ENCODE measurements around the gene MIXL1.

The MIXL1 gene

DNA sequence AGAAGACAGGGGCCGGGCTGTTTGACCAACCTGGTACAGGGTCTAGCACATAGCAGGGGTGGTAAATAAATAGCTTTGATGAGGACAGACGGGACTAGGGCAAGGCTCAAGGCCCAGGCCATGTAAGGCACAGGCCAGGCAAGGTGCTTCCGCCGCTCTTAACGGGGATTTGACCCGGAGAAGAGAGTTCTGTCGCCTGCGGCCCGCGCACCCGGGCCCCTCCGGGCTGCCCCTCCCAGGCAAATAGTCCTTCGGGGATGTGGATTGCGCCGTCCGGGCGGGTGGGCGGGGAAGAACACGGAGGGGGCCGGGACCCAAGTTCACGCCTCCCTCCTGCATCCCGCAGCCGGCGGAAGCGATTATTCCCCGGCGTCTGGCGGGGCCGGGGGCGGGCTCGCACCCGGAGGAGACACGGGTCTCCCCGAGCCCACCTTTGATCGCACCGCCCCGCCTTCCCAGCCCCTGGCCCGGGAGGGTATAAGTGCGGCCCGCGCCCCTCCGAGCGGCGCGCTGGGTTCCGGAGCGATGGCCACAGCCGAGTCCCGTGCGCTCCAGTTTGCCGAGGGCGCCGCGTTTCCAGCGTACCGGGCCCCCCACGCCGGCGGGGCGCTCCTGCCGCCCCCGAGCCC, at the start of gene MIXL1:
Gene MIXL1 (plus strand): TSS at position 508 of the 629 bp plus-strand sequence. CDS start 18 bp downstream, at position 526.
- peak within 1 kb of the TSS; percentile 80 for H3K4me3 ChIP-seq
- H3K27ac ChIP-seq, result no peak within 1 kb of the TSS
- TF ChIP-seq, protein P1, sequence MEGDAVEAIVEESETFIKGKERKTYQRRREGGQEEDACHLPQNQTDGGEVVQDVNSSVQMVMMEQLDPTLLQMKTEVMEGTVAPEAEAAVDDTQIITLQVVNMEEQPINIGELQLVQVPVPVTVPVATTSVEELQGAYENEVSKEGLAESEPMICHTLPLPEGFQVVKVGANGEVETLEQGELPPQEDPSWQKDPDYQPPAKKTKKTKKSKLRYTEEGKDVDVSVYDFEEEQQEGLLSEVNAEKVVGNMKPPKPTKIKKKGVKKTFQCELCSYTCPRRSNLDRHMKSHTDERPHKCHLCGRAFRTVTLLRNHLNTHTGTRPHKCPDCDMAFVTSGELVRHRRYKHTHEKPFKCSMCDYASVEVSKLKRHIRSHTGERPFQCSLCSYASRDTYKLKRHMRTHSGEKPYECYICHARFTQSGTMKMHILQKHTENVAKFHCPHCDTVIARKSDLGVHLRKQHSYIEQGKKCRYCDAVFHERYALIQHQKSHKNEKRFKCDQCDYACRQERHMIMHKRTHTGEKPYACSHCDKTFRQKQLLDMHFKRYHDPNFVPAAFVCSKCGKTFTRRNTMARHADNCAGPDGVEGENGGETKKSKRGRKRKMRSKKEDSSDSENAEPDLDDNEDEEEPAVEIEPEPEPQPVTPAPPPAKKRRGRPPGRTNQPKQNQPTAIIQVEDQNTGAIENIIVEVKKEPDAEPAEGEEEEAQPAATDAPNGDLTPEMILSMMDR (IDR thresholded peaks at IDR 0.05), result no peak
- no peak for DNase-seq (ENCODE audit: low spot score)

DNA sequence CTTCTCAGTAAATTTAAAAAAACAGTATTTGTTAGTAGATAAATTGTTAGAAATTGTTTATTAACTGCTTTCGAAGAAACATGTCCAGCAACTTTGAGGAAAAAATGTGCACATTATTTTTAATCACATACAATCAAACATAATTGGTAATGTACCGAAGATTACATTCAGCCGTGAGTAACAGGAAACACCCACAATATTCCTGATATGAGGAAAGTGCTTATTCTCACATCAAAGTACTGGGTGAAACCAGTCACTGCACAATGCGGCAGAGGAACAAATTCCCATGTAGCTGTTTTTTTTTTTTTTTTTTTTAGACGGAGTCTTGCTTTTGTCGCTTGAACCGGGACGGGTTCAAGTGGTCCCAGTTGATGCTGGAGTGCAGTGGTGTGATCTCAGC, 46.6 kb upstream of the MIXL1 start:
- H3K27ac ChIP-seq, result no peak overlapping the region
- no peak for DNase-seq (ENCODE audit: low spot score)
- TF ChIP-seq, protein P1 (IDR thresholded peaks at IDR 0.05), result no peak

DNA sequence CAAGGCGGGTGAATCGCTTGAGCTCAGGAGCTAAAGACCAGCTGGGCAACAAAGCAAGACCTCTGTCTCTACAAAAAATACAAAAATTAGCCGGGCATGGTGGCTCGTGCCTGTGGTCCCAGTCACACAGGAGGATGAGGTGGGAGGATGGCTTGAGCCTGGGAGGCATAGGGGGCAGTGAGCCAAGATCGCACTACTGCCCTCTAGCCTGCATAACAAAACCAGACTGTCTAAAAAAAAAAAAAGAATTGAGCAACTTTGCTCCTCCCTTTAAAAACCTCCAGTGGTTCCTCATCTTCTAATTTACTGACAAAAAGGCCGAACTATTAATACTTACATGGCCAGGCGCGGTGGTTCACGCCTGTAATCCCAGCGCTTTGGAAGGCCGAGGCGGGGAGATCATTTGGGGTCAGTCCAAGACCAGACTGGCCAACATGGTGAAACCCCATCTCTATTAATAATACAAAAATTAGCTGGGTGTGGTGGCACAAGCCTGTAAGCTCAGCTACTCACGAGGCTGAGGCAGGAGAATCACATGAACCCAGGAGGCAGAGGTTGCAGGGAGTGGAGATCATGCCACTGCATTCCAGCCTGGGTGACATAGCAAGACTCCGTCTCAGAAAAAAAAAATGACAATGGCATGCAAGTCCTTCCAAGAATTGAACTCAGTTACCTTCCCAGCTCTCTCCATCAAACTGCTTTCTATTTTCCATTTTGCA, 41.3 kb upstream of the MIXL1 start:
- TF ChIP-seq, protein P1 (IDR thresholded peaks at IDR 0.05), result no peak
- peak overlapping the region; percentile 14 for H3K4me3 ChIP-seq
- DNase-seq (ENCODE audit: low spot score), result no peak
- peak overlapping the region in 1 of 2 donors; percentile 65 for H3K27ac ChIP-seq

More for the DNA sequence above, 46.6 kb upstream of the MIXL1 start:
- H3K4me3 ChIP-seq, result no peak overlapping the region

DNA sequence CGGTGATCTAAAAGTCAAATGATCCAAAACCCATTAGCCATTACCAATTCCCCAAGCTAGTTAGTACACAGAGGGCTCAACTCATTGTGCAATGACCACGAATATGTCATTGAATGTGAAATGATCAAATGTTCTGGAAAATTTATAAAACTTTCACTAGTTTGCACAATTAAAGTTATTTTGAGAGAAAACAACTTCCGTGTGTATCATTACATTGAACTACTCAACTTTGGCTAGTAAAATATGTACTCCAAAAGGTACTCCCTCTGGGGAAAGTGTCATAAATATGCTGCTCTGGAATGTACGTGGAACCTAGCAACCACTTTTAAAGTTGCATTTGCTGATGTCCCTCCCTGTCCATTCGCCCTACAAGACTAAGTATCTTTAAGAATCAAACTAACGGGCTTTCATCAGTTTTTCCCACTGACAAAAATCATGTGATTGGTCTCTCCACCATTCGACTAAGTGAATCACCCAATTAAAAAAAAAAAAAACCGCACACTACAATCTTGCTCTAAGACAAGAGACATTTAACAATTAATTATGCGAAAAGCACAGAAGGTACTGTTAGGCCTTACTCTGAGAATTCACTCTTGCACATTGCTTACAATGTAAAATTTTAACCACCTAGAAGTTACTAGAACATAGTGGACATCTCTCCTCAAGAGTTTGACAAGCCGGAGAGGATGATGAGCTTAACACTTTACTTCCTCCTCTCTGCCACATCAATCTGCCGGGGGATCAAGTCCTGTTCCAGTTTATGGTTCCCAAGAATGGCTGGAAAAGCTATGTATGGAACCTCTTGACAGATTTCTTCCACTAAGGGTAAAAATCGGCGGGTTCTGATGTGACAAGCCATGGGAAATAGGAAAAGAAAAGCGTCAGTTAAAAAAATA, 38.1 kb upstream of the MIXL1 start:
- TF ChIP-seq, protein P1 (IDR thresholded peaks at IDR 0.05), result no peak
- H3K27ac ChIP-seq, result peak overlapping the region; percentile 92 to 99
- DNase-seq (ENCODE audit: low spot score), result peak; percentile 11

DNA sequence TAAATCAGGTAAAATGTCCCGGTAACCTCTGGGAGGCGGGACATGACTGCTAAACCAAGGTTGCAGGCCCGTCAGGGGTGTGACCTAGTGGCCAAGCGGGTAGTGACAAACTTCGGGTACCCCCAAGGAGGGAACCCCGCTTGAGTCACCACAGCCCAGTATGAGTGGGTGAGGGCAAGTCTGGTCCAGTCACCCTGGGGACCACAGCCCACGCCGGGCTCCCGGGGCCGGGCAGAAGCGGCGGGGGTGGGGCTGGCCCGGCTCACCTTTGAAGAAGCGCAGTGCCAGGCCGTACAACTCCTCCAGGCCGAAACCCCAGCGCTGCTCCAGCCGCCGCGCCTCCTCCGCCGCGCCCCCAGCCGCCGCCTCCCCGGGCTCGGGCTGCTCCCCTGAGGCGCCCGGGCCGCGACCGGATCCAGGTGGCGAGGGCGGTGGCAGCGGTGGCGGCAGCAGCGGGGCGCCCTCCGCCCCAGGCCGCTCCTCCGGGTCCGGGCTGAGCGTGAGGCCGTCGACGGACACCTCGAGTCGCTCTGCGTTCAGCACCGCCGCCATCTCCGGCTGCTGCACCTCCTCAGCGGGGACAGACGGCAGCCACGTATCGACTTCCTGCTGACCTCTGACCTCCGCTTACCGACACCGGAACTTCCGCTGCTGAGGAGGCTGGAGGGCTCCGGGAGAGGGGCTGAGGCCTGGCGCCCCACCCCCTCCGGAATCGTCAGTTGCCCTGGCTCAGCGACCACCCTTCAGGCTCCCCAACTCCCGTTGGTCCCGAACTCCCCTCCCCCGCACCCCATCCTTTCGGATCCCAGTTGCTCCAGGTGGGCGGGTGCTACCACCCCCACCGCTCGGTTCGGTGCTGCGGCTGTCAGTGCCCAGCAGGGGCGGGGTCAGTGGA, 37.1 kb upstream of the MIXL1 start, which contains the start of gene ACBD3:
Gene ACBD3 (minus strand): TSS at position 618 of the 895 bp plus-strand sequence. CDS start 66 bp downstream, at position 552.
- peak within 1 kb of the TSS; percentile 99 for H3K4me3 ChIP-seq
- TF ChIP-seq, protein P1 (IDR thresholded peaks at IDR 0.05), result no peak
- H3K27ac ChIP-seq, result peak within 1 kb of the TSS; percentile 92 to 99
- DNase-seq (ENCODE audit: low spot score), result peak; percentile 91

More for the DNA sequence above, 38.1 kb upstream of the MIXL1 start:
- peak overlapping the region; percentile 99 for H3K4me3 ChIP-seq

DNA sequence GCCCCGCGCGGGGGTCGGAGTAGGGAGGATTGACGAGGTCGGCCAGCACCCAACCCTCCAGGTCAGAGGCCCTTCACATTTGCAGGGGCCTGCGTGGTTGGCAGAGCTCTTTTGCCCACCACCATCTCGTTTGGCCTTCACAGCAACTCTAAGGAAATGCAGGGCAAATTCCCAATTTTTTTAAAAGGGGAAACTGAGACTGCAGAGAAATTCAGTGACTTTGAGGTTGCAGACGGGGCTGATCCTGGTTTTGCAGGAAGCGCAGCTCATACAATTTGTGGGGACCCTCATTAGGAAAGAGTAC, 36.5 kb upstream of the MIXL1 start:
- DNase-seq (ENCODE audit: low spot score), result no peak

More for the DNA sequence above, 36.5 kb upstream of the MIXL1 start:
- peak overlapping the region; percentile 92 to 99 for H3K27ac ChIP-seq
- peak overlapping the region; percentile 99 for H3K4me3 ChIP-seq
- TF ChIP-seq, protein P1 (IDR thresholded peaks at IDR 0.05), result no peak

Measured in coronary artery (tissue), 2 donors.